ENCODE results near the gene SCN5A.

The SCN5A gene

DNA sequence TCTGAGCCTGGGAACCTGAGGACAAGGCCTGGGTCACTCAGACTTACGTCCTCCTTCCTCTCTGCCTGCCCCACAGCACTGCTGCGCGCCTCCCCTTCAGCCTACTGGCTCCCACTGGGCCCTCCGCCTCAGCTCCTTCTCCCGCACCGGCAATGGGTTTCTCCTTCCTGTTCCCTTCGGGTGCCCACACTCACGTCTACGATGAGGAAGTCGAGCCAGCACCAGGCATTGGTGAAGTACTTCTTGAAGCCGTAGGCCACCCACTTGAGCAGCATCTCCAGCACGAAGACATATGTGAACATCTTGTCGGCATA is 83.3 kb downstream of the SCN5A start:
- Histone ChIP-seq H3K27me3 (ENCODE audit: insufficient read depth, low read depth, severe bottlenecking) (no peaks in the 10 kb centered on the region), H3K9me3 (ENCODE audit: severe bottlenecking) (no peaks in the 10 kb centered on the region), H3K4me3 (ENCODE audit: low read depth, low read length) (no peak overlapping the region), H3K36me3 (no peaks in the 10 kb centered on the region), H3K27ac (no peak overlapping the region)
- TF ChIP-seq CTCF (IDR thresholded peaks at IDR 0.05; ENCODE audit: low read depth, low read length): no peak
- no peak for DNase-seq

- TF ChIP-seq CTCF (IDR thresholded peaks at IDR 0.05; ENCODE audit: low read depth, low read length): no peak
- no peaks in the 10 kb centered on the region for H3K27me3 ChIP-seq (ENCODE audit: insufficient read depth, low read depth, severe bottlenecking)
- H3K9me3 ChIP-seq (ENCODE audit: severe bottlenecking): no peaks in the 10 kb centered on the region
- no peaks in the 10 kb centered on the region for H3K36me3 ChIP-seq
- DNase-seq: no peak
- H3K4me3 ChIP-seq (ENCODE audit: low read depth, low read length): no peak overlapping the region
- H3K27ac ChIP-seq: no peak overlapping the region
Measured at GRCh38 chr3:38565339-38566214, 83.9 kb downstream of the SCN5A start.

GRCh38 chr3:38564631-38565338 is 84.7 kb downstream of the SCN5A start:
- no peak for DNase-seq
- Histone ChIP-seq H3K9me3 (ENCODE audit: severe bottlenecking) (no peaks in the 10 kb centered on the region), H3K27me3 (ENCODE audit: insufficient read depth, low read depth, severe bottlenecking) (no peaks in the 10 kb centered on the region), H3K4me3 (ENCODE audit: low read depth, low read length) (no peak overlapping the region), H3K36me3 (no peaks in the 10 kb centered on the region), H3K27ac (no peak overlapping the region)
- no peak for TF ChIP-seq CTCF (IDR thresholded peaks at IDR 0.05; ENCODE audit: low read depth, low read length)

DNA sequence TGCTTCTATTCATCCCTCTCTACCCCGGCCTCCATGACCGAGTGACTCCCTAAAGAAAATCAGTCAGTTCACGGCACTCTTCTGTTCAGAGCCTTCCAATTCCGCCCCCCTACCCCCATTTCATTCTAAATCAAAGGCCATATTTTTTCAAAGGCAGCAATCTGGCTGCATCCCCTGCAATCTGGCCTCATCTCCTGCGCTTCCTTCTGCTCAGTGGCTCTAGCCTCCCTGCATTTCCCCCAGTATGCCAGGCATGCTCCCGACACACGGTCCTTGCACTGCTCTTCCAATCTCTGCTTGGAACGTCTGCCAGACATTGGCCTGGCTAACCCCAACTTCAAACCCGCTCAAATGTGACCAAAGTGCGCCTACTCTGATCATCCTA is 85.6 kb downstream of the SCN5A start:
- TF ChIP-seq CTCF (IDR thresholded peaks at IDR 0.05; ENCODE audit: low read depth, low read length): no peak
- Histone ChIP-seq H3K27ac (no peak overlapping the region), H3K36me3 (no peaks in the 10 kb centered on the region), H3K9me3 (ENCODE audit: severe bottlenecking) (no peaks in the 10 kb centered on the region), H3K4me3 (ENCODE audit: low read depth, low read length) (no peak overlapping the region), H3K27me3 (ENCODE audit: insufficient read depth, low read depth, severe bottlenecking) (no peaks in the 10 kb centered on the region)
- no peak for DNase-seq

GRCh38 chr3:38563070-38563885 is 86.2 kb downstream of the SCN5A start:
- no peak for TF ChIP-seq CTCF (IDR thresholded peaks at IDR 0.05; ENCODE audit: low read depth, low read length)
- no peak overlapping the region for H3K4me3 ChIP-seq (ENCODE audit: low read depth, low read length)
- H3K36me3 ChIP-seq: no peaks in the 10 kb centered on the region
- DNase-seq: no peak
- no peaks in the 10 kb centered on the region for H3K9me3 ChIP-seq (ENCODE audit: severe bottlenecking)
- H3K27me3 ChIP-seq (ENCODE audit: insufficient read depth, low read depth, severe bottlenecking): no peaks in the 10 kb centered on the region
- H3K27ac ChIP-seq: no peak overlapping the region
